Endothelial cell of umbilical vein (primary cell): ENCODE data around the gene USP16. TPM values are rescaled to one million over a fixed set of nuclear protein-coding genes. Genes with fewer than 3 reads are reported as not detected.
A peak's percentile ranks its signal among the peaks of the same experiment; 100 is the strongest.

Source experiments
- BruUV-seq: library from RNA; stranded (reverse); fragments of 400-500 nt; replicated peaks from 2 replicates; lab custom pipeline; 2021; lab: Mats Ljungman, UMichigan
- CTCF ChIA-PET: fragments of 300-600, 350-600 bp; sonication (Branson Sonifier 250); formaldehyde crosslinking; loops from one replicate; lab custom pipeline; 2021; ENCODE audit warnings: antibody characterized with exemption, inconsistent platforms; lab: Charles Lee
- POLR2A ChIA-PET: fragments of 300-600, 350-600 bp; sonication (Branson Sonifier 250); formaldehyde crosslinking; loops from one replicate; lab custom pipeline; 2021; ENCODE audit warnings: antibody characterized with exemption, inconsistent platforms; lab: Charles Lee
- DNase-seq: peaks from one replicate; pipeline ENCODE4 v3.0.0-alpha.2; 2011; ENCODE audit warnings: low read depth, low spot score
- FAIRE-seq: peaks from 2 replicates; lab custom pipeline; 2011; peaks lifted over from hg19 to GRCh38; lab: Jason Lieb, UNC
- H2AFZ ChIP-seq: 2 replicates; pipeline ENCODE4 v1.6.0; 2012; ENCODE audit warnings: low read depth, low read length, control low read depth, inconsistent platforms
- H3K27ac ChIP-seq: 2 replicates; pipeline ENCODE4 v1.5.1; 2011; ENCODE audit warnings: low read depth, mild to moderate bottlenecking, control low read depth, low read length, moderate library complexity; ENCODE audit not compliant: insufficient read depth
- H3K27me3 ChIP-seq, 2 experiments: 2 replicates each; pipeline versions ENCODE4 v1.6.0 to v1.6.1; 2011; ENCODE audit warnings: low read length in 2 of 2, mixed read lengths in 1 of 2; ENCODE audit not compliant: control insufficient read depth in 2 of 2, insufficient read depth in 2 of 2
- H3K36me3 ChIP-seq, 2 experiments: 2 replicates in 1 of 2; 3 replicates in 1 of 2; pipeline ENCODE4 v1.5.1; 2011; ENCODE audit warnings: low read length in 2 of 2, mild to moderate bottlenecking in 1 of 2, moderate library complexity in 1 of 2; ENCODE audit not compliant: control insufficient read depth in 2 of 2, insufficient read depth in 2 of 2; ENCODE audit errors: extremely low read depth in 1 of 2
- H3K4me1 ChIP-seq: 3 replicates; pipeline ENCODE4 v1.5.1; 2011; ENCODE audit warnings: mild to moderate bottlenecking, low read length; ENCODE audit not compliant: control insufficient read depth, insufficient read depth; ENCODE audit errors: extremely low read depth
- H3K4me2 ChIP-seq: 2 replicates; pipeline ENCODE4 v1.6.1; 2011; ENCODE audit warnings: low read length, control low read depth, mixed read lengths; ENCODE audit not compliant: insufficient read depth
- H3K4me3 ChIP-seq, 3 experiments: fragments of 200-600 bp in 1 of 3; sonication (generic), shearing (Covaris generic) in 1 of 3; replicated peaks in 1 of 3; 2 replicates each; pipeline ENCODE4 v1.5.1; 2011 to 2016; ENCODE audit warnings: control low read depth in 3 of 3, low read length in 3 of 3, mild to moderate bottlenecking in 2 of 3, inconsistent platforms in 1 of 3, low read depth in 1 of 3, moderate library complexity in 1 of 3; ENCODE audit not compliant: insufficient read depth in 1 of 3
- H3K79me2 ChIP-seq: 2 replicates; pipeline ENCODE4 v1.6.0; 2012; ENCODE audit warnings: low read length, inconsistent platforms; ENCODE audit not compliant: control insufficient read depth, insufficient read depth
- H3K9ac ChIP-seq: replicated peaks from 2 replicates; pipeline ENCODE3; 2011; ENCODE audit warnings: low read length, control low read depth; ENCODE audit not compliant: insufficient read depth; ENCODE audit errors: extremely low read depth
- H3K9me1 ChIP-seq: replicated peaks from 3 replicates; pipeline ENCODE4 v1.6.0; 2011; ENCODE audit warnings: mild to moderate bottlenecking, low read length; ENCODE audit not compliant: control insufficient read depth, insufficient read depth; ENCODE audit errors: extremely low read depth
- H3K9me3 ChIP-seq: replicated peaks from 2 replicates; pipeline ENCODE4 v1.5.1; 2012; ENCODE audit warnings: low read length, inconsistent platforms; ENCODE audit not compliant: control insufficient read depth, insufficient read depth
- H4K20me1 ChIP-seq: replicated peaks from 2 replicates; pipeline ENCODE3; 2011; ENCODE audit warnings: mild to moderate bottlenecking, low read length; ENCODE audit not compliant: control insufficient read depth, insufficient read depth; ENCODE audit errors: extremely low read depth
- EZH2 ChIP-seq: IDR thresholded peaks from 2 replicates; pipeline ENCODE4 v1.6.1; 2012; ENCODE audit warnings: borderline replicate concordance, low read depth, mild to moderate bottlenecking, moderate library complexity, low read length, inconsistent platforms; ENCODE audit not compliant: severe bottlenecking
- FOS ChIP-seq: IDR thresholded peaks from 2 replicates; pipeline ENCODE4 v1.6.1; 2011; ENCODE audit warnings: mild to moderate bottlenecking, low read length, moderate library complexity, borderline replicate concordance; ENCODE audit not compliant: insufficient read depth
- GATA2 ChIP-seq: IDR thresholded peaks from 2 replicates; pipeline ENCODE4 v1.7.0; 2011; ENCODE audit warnings: low read depth, mild to moderate bottlenecking, moderate library complexity, mixed read lengths, low read length; ENCODE audit not compliant: insufficient read length, insufficient read depth
- JUN ChIP-seq: IDR thresholded peaks from 2 replicates; pipeline ENCODE4 v1.6.1; 2011; ENCODE audit warnings: borderline replicate concordance, low read depth; ENCODE audit not compliant: insufficient read length, insufficient read depth
- MAX ChIP-seq: IDR thresholded peaks from 2 replicates; pipeline ENCODE4 v1.6.1; 2011; ENCODE audit not compliant: insufficient read depth, insufficient read length
- MYC ChIP-seq: IDR thresholded peaks from one replicate; pipeline ENCODE4 v1.6.1; 2011; ENCODE audit warnings: mild to moderate bottlenecking, low read depth, low read length
- POLR2AphosphoS5 ChIP-seq: IDR thresholded peaks from 2 replicates; pipeline ENCODE4 v1.6.1; 2012; ENCODE audit warnings: low read depth, mild to moderate bottlenecking, control low read depth, low read length, moderate library complexity; ENCODE audit not compliant: insufficient read depth
- dilution Hi-C: fragments of 300-500 bp; cut with MboI; formaldehyde crosslinking; loops from one replicate; pipeline ENCODE4 v1.15.0; 2019; ENCODE audit warnings: low sequenced_read_pairs; ENCODE audit not compliant: extremely low pct_ligation_motif_present
- intact Hi-C: fragments of 100-400 bp; cut with micrococcal nuclease; formaldehyde crosslinking; loops from one replicate; pipeline ENCODE4 v1.10.0; 2022
- polyA plus RNA-seq, 4 experiments: library from polyadenylated mRNA; depleted of rRNA in 3 of 4; stranded (reverse) in 3 of 4; unstranded in 1 of 4; fragments of >200 nt; gene quantifications; 2 replicates each; pipeline versions ENCODE4 v1.2.1 to v1.2.3, GENCODE V29; 2011 to 2012; ENCODE audit warnings: missing spikeins in 1 of 4
- total RNA-seq: library from RNA; stranded (reverse); gene quantifications from 2 replicates; pipeline ENCODE4 v1.2.3, GENCODE V29; 2021
- TF ChIP-seq, protein P1 (sequence below), 2 donors: IDR thresholded peaks; 1 replicate in 1 of 2; 2 replicates in 1 of 2; pipeline ENCODE4 v1.5.1; 2011; ENCODE audit warnings: low read length in 2 of 2, mild to moderate bottlenecking in 2 of 2, moderate library complexity in 2 of 2, control low read depth in 1 of 2, inconsistent platforms in 1 of 2, low read depth in 1 of 2; ENCODE audit not compliant: insufficient read depth in 1 of 2; ENCODE audit errors: extremely low read depth in 1 of 2

USP16 gene
- total and polyA plus RNA-seq, 2 donors (not counting 3 experiments of a cell fraction or from before 2014, with no cell fraction given) = 5.9 to 31.3 TPM

DNA sequence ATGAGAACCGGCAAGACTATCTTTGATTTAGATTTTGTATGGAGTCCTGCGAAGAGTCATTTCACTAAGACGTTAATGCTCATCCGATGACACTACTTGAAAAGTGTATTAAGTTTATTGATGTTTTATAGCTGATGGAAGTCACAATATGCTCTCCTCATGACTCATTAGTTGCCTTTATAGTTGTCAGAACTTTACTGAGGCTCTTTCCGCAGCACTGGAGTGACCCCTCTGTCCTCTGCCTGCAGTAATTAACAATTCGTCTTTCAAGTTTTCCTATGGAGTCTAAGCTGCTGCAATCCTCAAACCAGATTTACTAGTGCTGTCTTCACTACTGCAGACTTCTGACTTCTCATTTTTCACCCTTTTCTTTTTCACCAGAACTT, 853 bp downstream of the USP16 start:
- peak overlapping the region; percentile 88 for H3K27ac ChIP-seq
- no peaks in the 10 kb centered on the region for H3K9me1 ChIP-seq
- BruUV-seq = no TSS peak
- intact Hi-C loops = loop anchor here (1.0 kb wide), 2 partner anchors 33 to 140 kb away; partner anchors contain the start of gene LTN1
- no peaks in the 10 kb centered on the region for H4K20me1 ChIP-seq
- dilution Hi-C loops = no loop called here
- H3K9ac ChIP-seq = peak overlapping the region; percentile 92
- DNase-seq = no peak
- TF ChIP-seq GATA2 (no peak), JUN (peak; percentile 9)
- TF ChIP-seq, protein P1, sequence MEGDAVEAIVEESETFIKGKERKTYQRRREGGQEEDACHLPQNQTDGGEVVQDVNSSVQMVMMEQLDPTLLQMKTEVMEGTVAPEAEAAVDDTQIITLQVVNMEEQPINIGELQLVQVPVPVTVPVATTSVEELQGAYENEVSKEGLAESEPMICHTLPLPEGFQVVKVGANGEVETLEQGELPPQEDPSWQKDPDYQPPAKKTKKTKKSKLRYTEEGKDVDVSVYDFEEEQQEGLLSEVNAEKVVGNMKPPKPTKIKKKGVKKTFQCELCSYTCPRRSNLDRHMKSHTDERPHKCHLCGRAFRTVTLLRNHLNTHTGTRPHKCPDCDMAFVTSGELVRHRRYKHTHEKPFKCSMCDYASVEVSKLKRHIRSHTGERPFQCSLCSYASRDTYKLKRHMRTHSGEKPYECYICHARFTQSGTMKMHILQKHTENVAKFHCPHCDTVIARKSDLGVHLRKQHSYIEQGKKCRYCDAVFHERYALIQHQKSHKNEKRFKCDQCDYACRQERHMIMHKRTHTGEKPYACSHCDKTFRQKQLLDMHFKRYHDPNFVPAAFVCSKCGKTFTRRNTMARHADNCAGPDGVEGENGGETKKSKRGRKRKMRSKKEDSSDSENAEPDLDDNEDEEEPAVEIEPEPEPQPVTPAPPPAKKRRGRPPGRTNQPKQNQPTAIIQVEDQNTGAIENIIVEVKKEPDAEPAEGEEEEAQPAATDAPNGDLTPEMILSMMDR (IDR thresholded peaks at IDR 0.05; ENCODE audit: extremely low read depth in 1 of 2, insufficient read depth in 1 of 2, low read depth in 1 of 2, low read length in 2 of 2) = no peak
- peak overlapping the region; percentile 33 to 80 (median 66) for H3K4me3 ChIP-seq
- peak overlapping the region; percentile 22 for H2AFZ ChIP-seq
- peaks cover 34% of the 10 kb centered on the region for H3K79me2 ChIP-seq
- no peak for FAIRE-seq
- POLR2A ChIA-PET = interaction anchor here (0.9 to 1.8 kb wide), 3 partner anchors 23 to 48 kb away, joined by 3 to 9 read pairs (median 7); partner anchors contain the start of genes CCT8 and LTN1
- H3K9me3 ChIP-seq = no peaks in the 10 kb centered on the region
- no peaks in the 10 kb centered on the region for H3K27me3 ChIP-seq
- peaks cover 8% of the 10 kb centered on the region for H3K4me1 ChIP-seq
- H3K4me2 ChIP-seq = peak overlapping the region; percentile 66
- CTCF ChIA-PET = interaction anchor here (0.6 to 1.5 kb wide), 4 partner anchors 15 to 60 kb away, joined by 3 to 6 read pairs (median 3); partner anchors contain the start of gene CCT8
- H3K36me3 ChIP-seq = no peaks in the 10 kb centered on the region

DNA sequence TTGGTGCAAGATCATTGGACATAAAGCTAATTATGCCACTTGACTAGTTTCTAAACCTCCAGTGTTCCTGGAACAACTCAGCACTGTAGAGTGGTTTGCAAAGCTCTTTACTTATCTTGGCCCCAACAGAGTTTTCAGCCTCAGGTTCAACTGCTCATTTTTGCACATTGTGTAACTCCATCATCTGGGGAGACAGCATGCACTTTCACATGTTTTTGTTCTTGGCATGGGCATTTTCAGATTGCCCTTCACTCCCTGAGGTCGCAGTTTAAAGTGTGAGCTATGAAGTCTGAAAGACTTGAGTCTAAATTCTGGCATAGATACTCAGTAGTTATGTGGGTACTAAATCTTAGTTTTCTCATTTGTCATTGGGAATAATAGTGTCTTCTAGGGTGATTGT, 5.1 kb downstream of the USP16 start:
- ChIA-PET CTCF (interaction anchor here (0.7 kb wide), 1 partner anchor 10 kb away, joined by 3 read pairs; no protein-coding TSS in a partner anchor), POLR2A (no interaction called here)
- Histone ChIP-seq H2AFZ (no peak overlapping the region), H3K4me1 (peaks cover 8% of the 10 kb centered on the region), H3K27me3 (no peaks in the 10 kb centered on the region), H3K79me2 (peaks cover 41% of the 10 kb centered on the region), H3K9ac (no peak overlapping the region), H3K9me1 (no peaks in the 10 kb centered on the region), H3K9me3 (no peaks in the 10 kb centered on the region), H3K36me3 (peaks cover 13 to 17% of the 10 kb centered on the region in 2 experiments), H3K4me3 (no peak overlapping the region), H3K27ac (no peak overlapping the region), H4K20me1 (no peaks in the 10 kb centered on the region), H3K4me2 (no peak overlapping the region)
- TF ChIP-seq MYC = no peak
- TF ChIP-seq POLR2AphosphoS5 = no peak
- TF ChIP-seq EZH2 = no peak
- no peak for TF ChIP-seq GATA2
- TF ChIP-seq FOS = no peak
- TF ChIP-seq, protein P1 (IDR thresholded peaks at IDR 0.05; ENCODE audit: extremely low read depth in 1 of 2, insufficient read depth in 1 of 2, low read depth in 1 of 2, low read length in 2 of 2) = no peak
- no peak for TF ChIP-seq MAX
- FAIRE-seq = no peak
- intact Hi-C loops (no loop called here), dilution Hi-C loops (no loop called here)
- BruUV-seq = no TSS peak
- no peak for DNase-seq
